Activated naive CD8-positive, alpha-beta T cell treated with anti-CD3 and anti-CD28 coated beads for 36 hours (primary cell): ENCODE results near the gene SEMA5A. TPM values are rescaled to one million over a fixed set of nuclear protein-coding genes. Genes with fewer than 3 reads are reported as not detected.

Source experiments
- DNase-seq: peaks from one replicate; pipeline ENCODE4 v3.0.0; 2021
- H3K27ac Mint-ChIP-seq: one replicate; pipeline ENCODE4 v1.8.0; 2022; ENCODE audit warnings: mild to moderate bottlenecking, moderate library complexity, mixed read lengths
- H3K27me3 Mint-ChIP-seq: one replicate; pipeline ENCODE4 v1.8.0; 2022; ENCODE audit warnings: mild to moderate bottlenecking, mixed read lengths
- H3K36me3 Mint-ChIP-seq: one replicate; pipeline ENCODE4 v1.8.0; 2021; ENCODE audit warnings: mild to moderate bottlenecking, mixed read lengths
- H3K4me1 Mint-ChIP-seq: one replicate; pipeline ENCODE4 v1.8.0; 2021; ENCODE audit warnings: mixed read lengths
- H3K4me3 Mint-ChIP-seq: one replicate; pipeline ENCODE4 v1.8.0; 2022; ENCODE audit warnings: mild to moderate bottlenecking, moderate library complexity, mixed read lengths
- H3K9me3 Mint-ChIP-seq: one replicate; pipeline ENCODE4 v1.8.0; 2022; ENCODE audit warnings: mixed read lengths
- total RNA-seq, 2 experiments: library from RNA; stranded (reverse); gene quantifications; one replicate each; pipeline ENCODE4 v1.2.3, GENCODE V29; 2021

SEMA5A gene
- total RNA-seq, 2 experiments from 2014 or later = not detected

DNA sequence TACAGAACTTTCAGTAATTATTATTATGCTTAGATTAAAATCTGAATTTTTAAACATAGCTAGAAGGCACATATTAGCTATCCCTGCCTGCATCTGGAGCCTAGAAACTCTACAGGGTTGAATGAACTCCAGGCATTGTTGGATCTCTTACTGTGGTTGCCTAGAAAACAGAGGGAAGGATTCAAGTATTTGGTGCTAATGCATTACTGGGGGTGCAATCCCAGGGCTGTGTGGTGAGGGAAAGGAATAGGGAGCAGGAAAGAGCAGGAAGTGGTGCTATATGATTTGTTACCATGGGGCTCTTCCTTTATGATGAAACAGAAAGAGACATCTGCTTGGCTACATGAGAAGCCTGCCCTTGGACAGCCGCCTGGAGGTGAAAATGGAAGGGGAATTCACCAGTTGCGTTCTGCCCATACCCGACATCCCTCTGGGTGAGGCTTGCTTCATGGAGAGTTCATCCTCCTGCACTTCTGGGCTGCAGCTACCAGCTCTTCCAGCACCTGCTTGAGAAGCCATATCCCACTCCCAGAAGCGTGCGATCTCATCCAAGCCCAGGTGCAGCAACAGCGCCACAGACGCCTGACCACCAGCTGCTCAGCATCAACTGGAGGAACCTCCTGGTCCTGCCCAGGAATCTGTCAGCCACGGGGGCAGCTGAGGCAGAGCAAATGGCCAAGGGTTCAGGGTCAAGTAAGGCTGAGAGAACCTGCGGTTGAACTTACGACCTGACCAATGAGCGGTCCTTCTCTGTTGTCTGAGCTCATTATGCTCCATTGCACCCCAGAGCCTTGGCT is 362.8 kb downstream of the SEMA5A start:
- no peaks in the 10 kb centered on the region for H3K36me3 Mint-ChIP-seq

DNA sequence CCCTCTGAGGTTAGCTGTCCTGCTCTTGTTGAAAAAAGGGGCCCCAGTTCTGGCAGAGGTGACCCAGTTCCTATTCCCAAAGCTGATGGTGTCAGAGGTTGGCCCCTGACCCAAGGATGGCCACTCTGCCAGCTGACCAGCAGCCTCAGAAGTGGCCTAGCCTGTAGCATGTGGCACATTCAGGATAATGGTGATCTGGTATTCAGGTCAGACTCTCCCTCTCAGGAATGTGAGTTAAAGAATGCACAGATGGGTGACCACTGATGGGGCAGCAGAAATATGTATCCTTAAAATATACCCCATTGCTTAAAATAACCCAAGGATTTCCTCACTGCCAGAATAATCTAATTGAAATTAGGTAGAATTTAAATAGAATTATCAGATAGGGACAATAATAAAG is 369.2 kb downstream of the SEMA5A start:
- Mint-ChIP-seq H3K4me3 (no peak overlapping the region), H3K27me3 (no peaks in the 10 kb centered on the region), H3K4me1 (no peaks in the 10 kb centered on the region), H3K36me3 (no peaks in the 10 kb centered on the region), H3K9me3 (peaks cover under 1% of the 10 kb centered on the region), H3K27ac (no peak overlapping the region)
- DNase-seq = no peak

More for the DNA sequence above, 362.8 kb downstream of the SEMA5A start:
- no peak overlapping the region for H3K4me3 Mint-ChIP-seq
- H3K4me1 Mint-ChIP-seq = no peaks in the 10 kb centered on the region
- no peak for DNase-seq
- no peaks in the 10 kb centered on the region for H3K27me3 Mint-ChIP-seq
- H3K27ac Mint-ChIP-seq = no peak overlapping the region
- H3K9me3 Mint-ChIP-seq = no peaks in the 10 kb centered on the region

- Mint-ChIP-seq H3K27me3 (no peaks in the 10 kb centered on the region), H3K27ac (no peak overlapping the region), H3K9me3 (peaks cover 2% of the 10 kb centered on the region), H3K4me3 (no peak overlapping the region), H3K4me1 (no peaks in the 10 kb centered on the region), H3K36me3 (no peaks in the 10 kb centered on the region)
- DNase-seq = no peak
Measured at GRCh38 chr5:9174446-9174845, 371.4 kb downstream of the SEMA5A start.

DNA sequence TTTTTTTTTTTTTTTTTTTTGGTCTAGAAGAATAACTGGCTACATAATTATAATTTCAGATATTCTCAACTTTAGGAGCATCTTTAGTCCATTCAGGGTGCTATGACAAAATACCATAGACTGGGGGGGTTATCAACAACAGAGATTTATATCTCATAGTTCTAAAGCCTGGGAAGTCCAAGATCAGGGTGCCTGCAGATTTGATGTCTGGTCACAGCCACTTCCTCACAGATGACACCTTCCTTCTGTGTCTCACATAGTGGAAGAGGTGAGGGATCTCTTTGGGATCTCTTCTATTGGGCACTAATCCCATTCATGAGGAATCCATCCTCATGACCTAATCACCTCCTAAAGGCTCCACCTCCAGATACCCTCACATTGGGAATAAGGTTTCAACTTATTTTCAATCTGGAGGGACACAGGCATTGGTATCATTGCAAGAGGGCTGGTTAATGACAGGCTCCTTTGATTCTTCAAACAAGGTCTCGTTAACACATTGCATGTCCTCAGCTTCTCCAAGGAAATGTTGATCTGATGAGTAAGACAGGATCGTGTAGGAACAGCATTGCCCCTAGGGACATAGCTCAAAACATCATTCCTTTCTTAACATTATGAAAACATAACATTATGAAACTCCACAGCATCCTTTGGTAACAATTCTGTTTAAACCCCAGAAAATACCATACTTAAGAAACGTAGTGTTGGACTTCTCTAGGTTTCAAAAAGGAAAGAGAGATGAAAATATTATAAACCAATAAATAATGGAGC is 372.4 kb downstream of the SEMA5A start:
- Mint-ChIP-seq H3K4me3 (no peak overlapping the region), H3K9me3 (peaks cover 2% of the 10 kb centered on the region), H3K27me3 (no peaks in the 10 kb centered on the region), H3K27ac (no peak overlapping the region), H3K4me1 (no peaks in the 10 kb centered on the region), H3K36me3 (no peaks in the 10 kb centered on the region)
- no peak for DNase-seq

- Mint-ChIP-seq H3K9me3 (peaks cover 2% of the 10 kb centered on the region), H3K4me1 (no peaks in the 10 kb centered on the region), H3K27ac (no peak overlapping the region), H3K27me3 (no peaks in the 10 kb centered on the region), H3K4me3 (no peak overlapping the region), H3K36me3 (no peaks in the 10 kb centered on the region)
- DNase-seq = no peak
Measured at GRCh38 chr5:9170026-9170425, 375.8 kb downstream of the SEMA5A start.

GRCh38 chr5:9169557-9169902 is 376.3 kb downstream of the SEMA5A start:
- DNase-seq = no peak
- Mint-ChIP-seq H3K27ac (no peak overlapping the region), H3K36me3 (no peaks in the 10 kb centered on the region), H3K27me3 (no peaks in the 10 kb centered on the region), H3K4me3 (no peak overlapping the region), H3K9me3 (peaks cover 2% of the 10 kb centered on the region), H3K4me1 (no peaks in the 10 kb centered on the region)

GRCh38 chr5:9168791-9169556 is 376.9 kb downstream of the SEMA5A start:
- H3K4me3 Mint-ChIP-seq = no peak overlapping the region
- no peaks in the 10 kb centered on the region for H3K36me3 Mint-ChIP-seq
- no peaks in the 10 kb centered on the region for H3K27me3 Mint-ChIP-seq
- DNase-seq = no peak
- peaks cover 2% of the 10 kb centered on the region for H3K9me3 Mint-ChIP-seq
- no peaks in the 10 kb centered on the region for H3K4me1 Mint-ChIP-seq
- no peak overlapping the region for H3K27ac Mint-ChIP-seq

GRCh38 chr5:9166202-9167112 is 379.4 kb downstream of the SEMA5A start:
- no peaks in the 10 kb centered on the region for H3K4me1 Mint-ChIP-seq
- no peaks in the 10 kb centered on the region for H3K9me3 Mint-ChIP-seq
- no peaks in the 10 kb centered on the region for H3K36me3 Mint-ChIP-seq
- H3K4me3 Mint-ChIP-seq = no peak overlapping the region
- no peak for DNase-seq
- H3K27ac Mint-ChIP-seq = no peak overlapping the region
- H3K27me3 Mint-ChIP-seq = no peaks in the 10 kb centered on the region

GRCh38 chr5:9165546-9165945 is 380.3 kb downstream of the SEMA5A start:
- Mint-ChIP-seq H3K27me3 (no peaks in the 10 kb centered on the region), H3K9me3 (no peaks in the 10 kb centered on the region), H3K4me3 (no peak overlapping the region), H3K36me3 (no peaks in the 10 kb centered on the region), H3K27ac (no peak overlapping the region), H3K4me1 (no peaks in the 10 kb centered on the region)
- DNase-seq = no peak

DNA sequence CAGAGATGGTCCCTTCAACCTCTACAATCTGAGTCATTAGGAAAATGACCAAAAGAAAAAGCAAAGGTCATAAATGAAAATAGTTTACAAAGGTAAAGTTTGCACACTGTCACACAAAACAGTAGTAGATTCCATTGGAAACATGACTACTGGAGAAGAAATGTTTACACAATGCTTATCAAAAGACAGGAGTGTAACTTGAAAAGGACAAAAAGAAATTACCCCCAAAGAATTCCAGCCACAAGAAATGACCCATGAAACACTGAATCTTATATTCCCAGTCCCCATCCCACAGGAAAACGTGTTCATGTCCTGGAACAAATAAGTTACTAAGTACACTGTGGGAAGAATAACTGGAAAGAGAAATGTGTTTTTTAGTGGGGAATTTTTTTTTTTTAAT is 385.1 kb downstream of the SEMA5A start:
- Mint-ChIP-seq H3K9me3 (peaks cover 4% of the 10 kb centered on the region), H3K4me1 (no peaks in the 10 kb centered on the region), H3K27ac (no peak overlapping the region), H3K27me3 (no peaks in the 10 kb centered on the region), H3K36me3 (no peaks in the 10 kb centered on the region), H3K4me3 (no peak overlapping the region)
- no peak for DNase-seq

- Mint-ChIP-seq H3K4me1 (no peaks in the 10 kb centered on the region), H3K27ac (no peak overlapping the region), H3K36me3 (no peaks in the 10 kb centered on the region), H3K27me3 (no peaks in the 10 kb centered on the region), H3K9me3 (peaks cover 4% of the 10 kb centered on the region), H3K4me3 (no peak overlapping the region)
- no peak for DNase-seq
Measured at GRCh38 chr5:9157811-9158210, 388.1 kb downstream of the SEMA5A start.

DNA sequence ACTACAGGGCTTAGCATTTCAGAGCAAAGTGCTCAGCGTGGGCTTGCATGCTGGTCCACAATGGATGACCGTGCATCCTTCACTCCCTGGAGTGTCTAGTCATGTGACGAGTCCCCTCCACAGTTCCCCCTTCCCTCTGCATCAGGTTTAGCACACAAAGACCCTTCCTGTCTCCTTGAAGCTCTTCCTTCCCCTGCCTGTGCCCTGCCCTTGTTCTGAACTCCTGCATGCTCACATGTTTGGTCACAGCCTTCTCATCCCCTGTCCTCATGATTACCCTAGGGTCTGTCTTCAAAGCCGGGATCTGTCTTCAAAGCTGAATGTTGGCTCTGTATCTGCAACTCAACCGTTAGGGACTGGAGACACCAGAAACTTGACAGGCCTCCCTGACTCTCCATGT is 388.9 kb downstream of the SEMA5A start:
- H3K4me3 Mint-ChIP-seq = no peak overlapping the region
- H3K27ac Mint-ChIP-seq = no peak overlapping the region
- no peak for DNase-seq
- H3K36me3 Mint-ChIP-seq = no peaks in the 10 kb centered on the region
- H3K9me3 Mint-ChIP-seq = peaks cover 4% of the 10 kb centered on the region
- H3K4me1 Mint-ChIP-seq = no peaks in the 10 kb centered on the region
- no peaks in the 10 kb centered on the region for H3K27me3 Mint-ChIP-seq

- Mint-ChIP-seq H3K27ac (no peak overlapping the region), H3K4me3 (no peak overlapping the region), H3K36me3 (no peaks in the 10 kb centered on the region), H3K4me1 (no peaks in the 10 kb centered on the region), H3K27me3 (no peaks in the 10 kb centered on the region), H3K9me3 (peaks cover 4% of the 10 kb centered on the region)
- DNase-seq = no peak
Measured at GRCh38 chr5:9156282-9156681, 389.6 kb downstream of the SEMA5A start.

- DNase-seq = no peak
- no peaks in the 10 kb centered on the region for H3K4me1 Mint-ChIP-seq
- H3K36me3 Mint-ChIP-seq = no peaks in the 10 kb centered on the region
- no peak overlapping the region for H3K4me3 Mint-ChIP-seq
- no peak overlapping the region for H3K27ac Mint-ChIP-seq
- H3K9me3 Mint-ChIP-seq = no peaks in the 10 kb centered on the region
- no peaks in the 10 kb centered on the region for H3K27me3 Mint-ChIP-seq
Measured at GRCh38 chr5:9151684-9152427, 394.0 kb downstream of the SEMA5A start.
